Fibroblast of villous mesenchyme (primary cell): ENCODE results near the gene MAP2. TPM values are rescaled to one million over a fixed set of nuclear protein-coding genes. Genes with fewer than 3 reads are reported as not detected.
"Not testable (repeated sequence)": the region's sequence is repeated elsewhere in the genome, so short reads cannot be mapped to it uniquely, and the experiment has no call there.

Experiments
- DNase-seq: peaks from one replicate; pipeline ENCODE4 v3.0.0-alpha.2; 2010; ENCODE audit warnings: low read depth
- H3K4me3 ChIP-seq: 2 replicates; pipeline ENCODE4 v1.5.1; 2011; ENCODE audit warnings: low read depth, mild to moderate bottlenecking, low read length
- total RNA-seq: library from RNA; depleted of rRNA; stranded (reverse); fragments of >200 nt; gene quantifications from 2 replicates; pipeline ENCODE4 v1.2.3, GENCODE V29; 2012
- TF ChIP-seq, protein P1 (sequence below): IDR thresholded peaks from 2 replicates; pipeline ENCODE4 v1.5.1; 2012; ENCODE audit warnings: low read depth, mild to moderate bottlenecking, low read length; ENCODE audit not compliant: insufficient read depth

MAP2 gene
- total RNA-seq, 1 donor: 37.1 TPM

DNA sequence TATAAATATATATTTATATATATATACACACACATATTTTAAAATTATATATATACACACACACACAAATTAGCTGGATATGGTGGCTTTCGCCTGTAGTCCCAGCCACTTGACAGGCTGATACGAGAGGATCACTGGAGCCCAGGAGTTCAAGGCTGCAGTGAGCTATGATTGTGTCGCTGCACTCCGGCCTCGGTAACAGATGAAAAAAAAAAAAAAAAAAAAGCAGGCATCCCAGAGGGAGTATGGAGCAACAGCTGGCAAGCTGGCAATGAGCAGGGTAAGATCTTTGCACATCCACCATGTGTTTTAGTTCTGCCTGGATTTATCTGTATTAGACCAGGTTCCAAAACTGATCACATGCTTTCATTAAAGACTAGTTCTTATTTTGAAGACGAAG lies 170.1 kb downstream of the MAP2 start:
- DNase-seq: no peak
- H3K4me3 ChIP-seq: no peak overlapping the region
- TF ChIP-seq, protein P1, sequence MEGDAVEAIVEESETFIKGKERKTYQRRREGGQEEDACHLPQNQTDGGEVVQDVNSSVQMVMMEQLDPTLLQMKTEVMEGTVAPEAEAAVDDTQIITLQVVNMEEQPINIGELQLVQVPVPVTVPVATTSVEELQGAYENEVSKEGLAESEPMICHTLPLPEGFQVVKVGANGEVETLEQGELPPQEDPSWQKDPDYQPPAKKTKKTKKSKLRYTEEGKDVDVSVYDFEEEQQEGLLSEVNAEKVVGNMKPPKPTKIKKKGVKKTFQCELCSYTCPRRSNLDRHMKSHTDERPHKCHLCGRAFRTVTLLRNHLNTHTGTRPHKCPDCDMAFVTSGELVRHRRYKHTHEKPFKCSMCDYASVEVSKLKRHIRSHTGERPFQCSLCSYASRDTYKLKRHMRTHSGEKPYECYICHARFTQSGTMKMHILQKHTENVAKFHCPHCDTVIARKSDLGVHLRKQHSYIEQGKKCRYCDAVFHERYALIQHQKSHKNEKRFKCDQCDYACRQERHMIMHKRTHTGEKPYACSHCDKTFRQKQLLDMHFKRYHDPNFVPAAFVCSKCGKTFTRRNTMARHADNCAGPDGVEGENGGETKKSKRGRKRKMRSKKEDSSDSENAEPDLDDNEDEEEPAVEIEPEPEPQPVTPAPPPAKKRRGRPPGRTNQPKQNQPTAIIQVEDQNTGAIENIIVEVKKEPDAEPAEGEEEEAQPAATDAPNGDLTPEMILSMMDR: no peak

- TF ChIP-seq, protein P1: no peak
- no peak overlapping the region for H3K4me3 ChIP-seq
- peak; percentile 13 for DNase-seq
Observed at GRCh38 chr2:209596262-209596661, 172.4 kb downstream of the MAP2 start.

GRCh38 chr2:209598227-209598626 lies 174.4 kb downstream of the MAP2 start:
- DNase-seq, H3K4me3 ChIP-seq: not testable (repeated sequence)

DNA sequence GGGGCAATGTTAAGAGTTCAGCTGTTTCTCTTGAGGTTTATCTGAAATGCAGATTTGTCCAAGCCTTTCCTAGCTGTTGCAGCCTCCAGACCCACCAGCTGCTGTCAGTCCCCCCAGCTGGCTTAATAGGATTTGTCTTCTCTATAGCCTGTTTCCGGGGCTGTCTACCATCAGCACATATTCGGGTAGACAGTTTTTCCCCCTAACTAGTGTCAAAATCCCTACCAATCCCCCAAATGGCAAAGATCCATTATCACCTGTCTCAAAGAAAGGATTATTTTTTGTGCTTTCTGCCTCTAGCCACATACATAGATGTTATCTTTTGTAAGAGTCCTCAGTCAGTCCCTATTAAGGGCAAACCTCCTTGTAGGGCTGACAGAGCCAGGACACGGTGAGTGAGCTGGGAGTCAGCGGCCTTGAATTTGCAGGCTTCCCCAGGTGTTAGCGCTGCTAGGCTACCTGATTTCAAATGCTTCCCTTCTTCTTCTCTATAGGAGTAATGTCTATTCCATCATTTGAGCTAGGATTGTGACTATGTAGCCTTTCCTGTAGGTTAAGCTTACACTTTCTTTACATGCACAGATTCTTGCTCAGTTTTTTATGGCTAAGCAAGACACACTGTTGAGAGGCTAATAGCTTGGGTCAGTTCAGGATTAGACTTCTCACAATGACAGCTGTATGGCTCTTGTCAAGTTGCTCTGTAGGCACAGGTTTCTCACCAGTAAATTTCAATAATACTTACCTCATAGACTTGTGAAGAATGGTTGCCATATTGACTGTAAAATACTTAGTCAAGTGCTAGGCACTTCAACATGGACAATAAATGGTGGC lies 176.7 kb downstream of the MAP2 start:
- TF ChIP-seq, protein P1: no peak
- no peak overlapping the region for H3K4me3 ChIP-seq
- DNase-seq: no peak

DNA sequence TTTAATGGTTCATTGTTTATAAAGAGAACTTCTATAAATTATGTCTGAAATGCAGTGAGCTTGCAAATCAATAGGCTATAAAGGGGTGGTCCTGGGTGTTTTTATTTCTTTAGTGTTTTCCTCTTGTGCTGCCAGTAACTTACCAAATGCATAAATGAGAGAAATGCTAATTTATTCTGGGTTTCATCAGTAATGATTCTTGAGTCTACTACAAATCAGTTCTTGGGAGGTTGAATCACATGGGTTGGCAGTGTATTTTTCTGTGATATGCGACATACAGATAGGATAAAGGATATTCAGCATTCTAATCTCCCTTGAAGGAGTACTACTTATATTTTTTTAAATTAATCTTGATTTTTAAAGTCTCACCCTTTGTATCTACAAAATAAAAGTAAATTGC lies 177.7 kb downstream of the MAP2 start:
- no peak for DNase-seq
- TF ChIP-seq, protein P1: no peak
- no peak overlapping the region for H3K4me3 ChIP-seq

DNA sequence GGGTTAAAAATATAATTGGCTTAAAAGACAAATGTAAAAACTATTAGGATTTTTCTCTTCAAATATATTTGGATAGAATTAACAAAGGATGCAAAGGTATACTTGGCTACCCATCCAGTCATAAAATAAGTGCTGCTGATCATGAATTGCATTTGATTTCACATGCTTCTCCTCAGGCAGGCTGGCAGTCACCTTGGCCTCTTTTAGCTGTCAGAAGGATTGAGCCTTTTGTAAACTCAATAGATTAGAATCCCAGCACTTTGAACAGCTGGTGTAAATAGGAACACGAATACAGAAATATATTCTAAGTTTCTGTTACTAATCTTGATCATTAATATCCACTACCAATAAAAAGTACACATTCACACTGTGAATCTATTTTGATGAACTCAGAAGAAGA lies 178.4 kb downstream of the MAP2 start:
- H3K4me3 ChIP-seq: no peak overlapping the region
- no peak for DNase-seq
- TF ChIP-seq, protein P1: no peak

DNA sequence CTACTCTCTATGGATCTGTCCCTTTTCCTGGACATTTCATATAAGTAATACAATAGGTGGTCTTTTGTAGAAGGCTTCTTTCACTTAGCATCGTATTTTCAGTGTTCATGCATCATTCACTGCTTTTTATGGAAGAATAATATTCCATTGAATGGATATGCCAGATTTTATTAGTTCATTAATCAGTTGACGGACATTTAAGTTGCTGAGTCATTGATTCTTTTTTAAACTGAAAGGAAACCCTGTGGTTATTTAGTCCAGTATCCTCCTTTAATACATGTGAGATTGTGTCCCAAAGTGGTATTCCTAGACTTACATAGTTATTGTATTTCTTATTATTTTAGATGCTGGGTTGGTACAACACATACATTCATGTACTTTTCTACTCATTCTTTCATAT lies 185.7 kb downstream of the MAP2 start:
- no peak overlapping the region for H3K4me3 ChIP-seq
- DNase-seq: no peak
- TF ChIP-seq, protein P1: no peak
